GM12878 (cell line): ENCODE measurements around the gene RETREG3. TPM values are rescaled to one million over a fixed set of nuclear protein-coding genes. Genes with fewer than 3 reads are reported as not detected.

Experiments
- ATAC-seq: fragments of 200-7000 bp; cut with Tn5 transposase; 3 replicates; pipeline ENCODE4 v1.9.1; 2020; ENCODE audit warnings: mild to moderate bottlenecking, moderate library complexity
- BruUV-seq: library from RNA; stranded (reverse); fragments of 400-500 nt; replicated peaks from 2 replicates; lab custom pipeline; 2021; lab: Mats Ljungman, UMichigan
- CTCF ChIA-PET: fragments of 300-600 bp; sonication (Branson Sonifier 250); formaldehyde crosslinking; extraction: SDS; loops from one replicate; lab custom pipeline; 2021; ENCODE audit warnings: inconsistent platforms; lab: Yijun Ruan, JAX
- POLR2A ChIA-PET: fragments of 350-600 bp; formaldehyde crosslinking; extraction: SDS; loops from one replicate; lab custom pipeline; 2021; ENCODE audit warnings: inconsistent platforms; lab: Charles Lee
- RAD21 ChIA-PET: fragments of 300-600 bp; sonication (Branson Sonifier 250); formaldehyde crosslinking; loops from one replicate; lab custom pipeline; 2023; ENCODE audit warnings: antibody characterized with exemption; ENCODE audit not compliant: unreplicated experiment; lab: Charles Lee
- SMC1A ChIA-PET: fragments of 300-600 bp; sonication (Branson Sonifier 250); formaldehyde crosslinking; loops from one replicate; lab custom pipeline; 2023; ENCODE audit not compliant: unreplicated experiment, uncharacterized antibody; lab: Charles Lee
- DNase-seq: peaks from one replicate; pipeline ENCODE4 v3.0.0-alpha.2; 2011; ENCODE audit warnings: low read depth, low spot score
- FAIRE-seq: peaks from 3 replicates; lab custom pipeline; 2011; peaks lifted over from hg19 to GRCh38; lab: Jason Lieb, UNC
- H2AFZ ChIP-seq: 2 replicates; pipeline ENCODE4 v1.6.0; 2011; ENCODE audit warnings: low read depth, low read length, control low read depth; ENCODE audit not compliant: control insufficient read depth
- H3K27ac ChIP-seq: 2 replicates; pipeline ENCODE4 v1.5.1; 2011; ENCODE audit warnings: control low read depth; ENCODE audit not compliant: control insufficient read depth, insufficient read depth
- H3K27me3 ChIP-seq, 2 experiments: replicated peaks in 1 of 2; 2 replicates each; pipeline versions ENCODE4 v1.6.0 to v1.6.1; 2011; ENCODE audit warnings: low read length in 1 of 2; ENCODE audit not compliant: control insufficient read depth in 2 of 2, insufficient read depth in 2 of 2
- H3K36me3 ChIP-seq, 2 experiments: 2 replicates each; pipeline ENCODE4 v1.5.1; 2011; ENCODE audit warnings: low read length in 1 of 2; ENCODE audit not compliant: control insufficient read depth in 2 of 2, insufficient read depth in 2 of 2
- H3K4me1 ChIP-seq: 2 replicates; pipeline ENCODE4 v1.6.1; 2011; ENCODE audit warnings: mild to moderate bottlenecking, low read length, moderate library complexity, mixed read lengths; ENCODE audit not compliant: control insufficient read depth, insufficient read depth
- H3K4me2 ChIP-seq: 2 replicates; pipeline ENCODE4 v1.6.0; 2011; ENCODE audit warnings: control low read depth; ENCODE audit not compliant: control insufficient read depth, insufficient read depth
- H3K4me3 ChIP-seq: fragments of 200-600 bp; sonication (generic); 2 replicates; pipeline ENCODE4 v1.5.1; 2016
- H3K79me2 ChIP-seq: 2 replicates; pipeline ENCODE4 v1.6.0; 2011; ENCODE audit warnings: low read length; ENCODE audit not compliant: control insufficient read depth, insufficient read depth
- H3K9ac ChIP-seq: 2 replicates; pipeline ENCODE4 v1.8.0; 2011; ENCODE audit warnings: low read length, control low read depth, mixed read lengths; ENCODE audit not compliant: control insufficient read depth, insufficient read depth
- H3K9me3 ChIP-seq: replicated peaks from 3 replicates; pipeline ENCODE4 v1.5.1; 2011; ENCODE audit warnings: mild to moderate bottlenecking, low read length; ENCODE audit not compliant: control insufficient read depth, insufficient read depth
- H4K20me1 ChIP-seq: 2 replicates; pipeline ENCODE4 v1.6.0; 2011; ENCODE audit not compliant: control insufficient read depth, insufficient read depth
- MXI1 ChIP-seq: fragments of 150-350 bp; IDR thresholded peaks from 2 replicates; pipeline ENCODE4 v1.6.1; 2011; ENCODE audit warnings: low read depth, mild to moderate bottlenecking, inconsistent platforms, low read length, improper control_type of control experiment
- WGBS: methylation state at CpG from one replicate; pipeline ENCODE4 v1.1.6; 2016; ENCODE audit warnings: low lambda C conversion rate; ENCODE audit not compliant: insufficient replicate concordance, insufficient coverage; ENCODE audit errors: missing lambda C conversion rate; 5-methylcytosine and 5-hydroxymethylcytosine counted together
- in situ Hi-C: fragments of 300-500 bp; cut with MboI; formaldehyde crosslinking; loops from 9 replicates; pipeline ENCODE4 v1.14.3; 2018; ENCODE audit warnings: mixed read lengths
- intact Hi-C: fragments of 100-400 bp; cut with micrococcal nuclease; formaldehyde crosslinking; loops from one replicate; pipeline ENCODE4 v1.14.2; 2022; ENCODE audit not compliant: unreplicated experiment
- polyA plus RNA-seq, 11 experiments: library from polyadenylated mRNA; depleted of rRNA in 4 of 11; unstranded in 6 of 11; stranded (reverse) in 5 of 11; fragments of >200 nt; fragmentation: Nextera tagmentation in 4 of 11; fragmentation: Illumina TruSeq in 1 of 11; extraction: Ambion mirVana in 4 of 11; extraction: Trizol in 1 of 11; gene quantifications; 1 replicate in 1 of 11; 2 replicates in 10 of 11; pipeline versions ENCODE4 v1.2.1 to v1.2.3, GENCODE V29; 2011 to 2016; ENCODE audit warnings: inconsistent platforms in 2 of 11, missing spikeins in 2 of 11, low read depth in 1 of 11
- total RNA-seq, 4 experiments: library from RNA; depleted of rRNA in 3 of 4; stranded (reverse); fragments of >200 nt in 3 of 4; fragmentation: Illumina TruSeq in 1 of 4; extraction: Trizol in 1 of 4; gene quantifications; 2 replicates each; pipeline versions ENCODE4 v1.2.1 to v1.2.3, GENCODE V29; 2013 to 2021
- TF ChIP-seq, protein P1 (sequence below): fragments of 450-650 bp; IDR thresholded peaks from 2 replicates; pipeline ENCODE4 v1.6.1; 2017; ENCODE audit warnings: mild to moderate bottlenecking
- TF ChIP-seq, protein P2 (sequence below): fragments of 450-650 bp; IDR thresholded peaks from 2 replicates; pipeline ENCODE4 v1.6.1; 2016; ENCODE audit warnings: mild to moderate bottlenecking

Gene RETREG3
- total and polyA plus RNA-seq, 10 of the 15 experiments (the other 5 are each of a cell fraction or from before 2014, with no cell fraction given) = 7.0 to 50.6 (median 27.3) TPM

DNA sequence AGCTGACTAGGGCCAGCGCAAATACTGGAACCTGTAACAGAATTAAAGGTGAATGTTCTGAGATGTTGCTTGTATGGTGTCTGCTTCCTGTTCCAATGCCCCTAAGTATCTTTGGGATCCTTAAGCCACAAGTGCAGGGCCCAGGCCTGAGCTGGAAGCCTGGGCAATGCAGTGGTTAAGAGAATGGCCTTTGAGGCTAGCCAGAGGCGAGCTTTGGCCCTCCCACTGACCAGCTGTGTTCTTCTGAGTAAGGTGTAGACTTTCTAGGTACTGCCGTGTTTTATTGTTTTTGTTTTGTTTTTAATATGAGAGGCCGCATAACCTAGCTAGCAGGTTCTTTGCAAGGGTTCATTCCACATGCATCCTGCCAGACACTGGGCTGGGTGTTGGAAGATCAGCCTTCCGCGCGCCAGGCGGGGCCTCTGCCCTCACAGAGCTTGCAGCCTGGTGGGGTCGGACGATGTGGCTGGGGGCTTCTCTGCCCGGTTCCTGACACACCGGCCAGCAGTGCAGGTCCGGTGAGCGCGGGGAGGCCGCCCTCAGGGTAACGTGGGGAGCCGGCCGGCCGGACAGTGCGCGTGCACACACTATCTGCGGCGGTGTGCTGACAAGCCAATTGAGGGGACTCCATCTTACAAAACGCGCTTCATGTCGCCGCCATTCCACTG, 42.8 kb downstream of the RETREG3 start:
- peaks cover 23 to 29% of the 10 kb centered on the region in 2 experiments; a peak in 3 of 4 replicates for H3K36me3 ChIP-seq
- ATAC-seq (no peak), DNase-seq (no peak), FAIRE-seq (no peak)
- TF ChIP-seq MXI1 = no peak
- TF ChIP-seq, protein P1, sequence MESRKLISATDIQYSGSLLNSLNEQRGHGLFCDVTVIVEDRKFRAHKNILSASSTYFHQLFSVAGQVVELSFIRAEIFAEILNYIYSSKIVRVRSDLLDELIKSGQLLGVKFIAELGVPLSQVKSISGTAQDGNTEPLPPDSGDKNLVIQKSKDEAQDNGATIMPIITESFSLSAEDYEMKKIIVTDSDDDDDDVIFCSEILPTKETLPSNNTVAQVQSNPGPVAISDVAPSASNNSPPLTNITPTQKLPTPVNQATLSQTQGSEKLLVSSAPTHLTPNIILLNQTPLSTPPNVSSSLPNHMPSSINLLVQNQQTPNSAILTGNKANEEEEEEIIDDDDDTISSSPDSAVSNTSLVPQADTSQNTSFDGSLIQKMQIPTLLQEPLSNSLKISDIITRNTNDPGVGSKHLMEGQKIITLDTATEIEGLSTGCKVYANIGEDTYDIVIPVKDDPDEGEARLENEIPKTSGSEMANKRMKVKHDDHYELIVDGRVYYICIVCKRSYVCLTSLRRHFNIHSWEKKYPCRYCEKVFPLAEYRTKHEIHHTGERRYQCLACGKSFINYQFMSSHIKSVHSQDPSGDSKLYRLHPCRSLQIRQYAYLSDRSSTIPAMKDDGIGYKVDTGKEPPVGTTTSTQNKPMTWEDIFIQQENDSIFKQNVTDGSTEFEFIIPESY = peak; percentile 93
- TF ChIP-seq, protein P2, sequence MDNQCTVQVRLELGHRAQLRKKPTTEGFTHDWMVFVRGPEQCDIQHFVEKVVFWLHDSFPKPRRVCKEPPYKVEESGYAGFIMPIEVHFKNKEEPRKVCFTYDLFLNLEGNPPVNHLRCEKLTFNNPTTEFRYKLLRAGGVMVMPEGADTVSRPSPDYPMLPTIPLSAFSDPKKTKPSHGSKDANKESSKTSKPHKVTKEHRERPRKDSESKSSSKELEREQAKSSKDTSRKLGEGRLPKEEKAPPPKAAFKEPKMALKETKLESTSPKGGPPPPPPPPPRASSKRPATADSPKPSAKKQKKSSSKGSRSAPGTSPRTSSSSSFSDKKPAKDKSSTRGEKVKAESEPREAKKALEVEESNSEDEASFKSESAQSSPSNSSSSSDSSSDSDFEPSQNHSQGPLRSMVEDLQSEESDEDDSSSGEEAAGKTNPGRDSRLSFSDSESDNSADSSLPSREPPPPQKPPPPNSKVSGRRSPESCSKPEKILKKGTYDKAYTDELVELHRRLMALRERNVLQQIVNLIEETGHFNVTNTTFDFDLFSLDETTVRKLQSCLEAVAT = peak; percentile 97
- peak overlapping the region; percentile 81 for H3K4me2 ChIP-seq
- ChIA-PET CTCF (interaction anchor here (1.4 to 2.4 kb wide), 5 partner anchors 11 to 115 kb away, joined by 4 to 23 read pairs (median 6); partner anchors contain the start of gene PSMC3IP), POLR2A (interaction anchor here (0.6 to 2.6 kb wide), 4 partner anchors 9 to 194 kb away, joined by 3 to 14 read pairs (median 4); partner anchors contain the start of gene PSMC3IP), SMC1A (interaction anchor here (1.6 kb wide), 1 partner anchor 31 kb away, joined by 4 read pairs; the partner anchor contains the start of gene NAGLU), RAD21 (interaction anchor here (1.4 to 1.9 kb wide), 2 partner anchors 12 to 39 kb away, joined by 4 to 14 read pairs; partner anchors contain the start of gene PSMC3IP)
- peaks cover 48% of the 10 kb centered on the region for H3K79me2 ChIP-seq
- no TSS peak for BruUV-seq
- peak overlapping the region; percentile 70 for H2AFZ ChIP-seq
- peak overlapping the region; percentile 96; the same call in 1 of the 2 replicates for H3K4me3 ChIP-seq
- in situ Hi-C loops (no loop called here), intact Hi-C loops (no loop called here)
- peaks cover 22% of the 10 kb centered on the region for H3K4me1 ChIP-seq
- H3K27ac ChIP-seq = peak overlapping the region; percentile 68
- WGBS = 59% methylated on average over 28 of the region's 28 CpGs
- no peaks in the 10 kb centered on the region for H3K9me3 ChIP-seq
- no peaks in the 10 kb centered on the region for H3K27me3 ChIP-seq
- H3K9ac ChIP-seq = no peak overlapping the region; the same call in 1 of the 2 replicates
- no peaks in the 10 kb centered on the region for H4K20me1 ChIP-seq
